DND-41 (cell line): ENCODE results near the gene TSNAX.

Experiments
- EZH2 ChIP-seq: IDR thresholded peaks from 3 replicates; pipeline ENCODE4 v1.6.1; 2012; ENCODE audit warnings: borderline replicate concordance, low read depth, mild to moderate bottlenecking, moderate library complexity, low read length, inconsistent platforms; ENCODE audit not compliant: severe bottlenecking
- TF ChIP-seq, protein P1 (sequence below): IDR thresholded peaks from 2 replicates; pipeline ENCODE4 v1.5.1; 2012; ENCODE audit warnings: borderline replicate concordance, low read length, moderate library complexity, mild to moderate bottlenecking; ENCODE audit not compliant: poor library complexity, severe bottlenecking; ENCODE audit errors: extremely low read depth

DNA sequence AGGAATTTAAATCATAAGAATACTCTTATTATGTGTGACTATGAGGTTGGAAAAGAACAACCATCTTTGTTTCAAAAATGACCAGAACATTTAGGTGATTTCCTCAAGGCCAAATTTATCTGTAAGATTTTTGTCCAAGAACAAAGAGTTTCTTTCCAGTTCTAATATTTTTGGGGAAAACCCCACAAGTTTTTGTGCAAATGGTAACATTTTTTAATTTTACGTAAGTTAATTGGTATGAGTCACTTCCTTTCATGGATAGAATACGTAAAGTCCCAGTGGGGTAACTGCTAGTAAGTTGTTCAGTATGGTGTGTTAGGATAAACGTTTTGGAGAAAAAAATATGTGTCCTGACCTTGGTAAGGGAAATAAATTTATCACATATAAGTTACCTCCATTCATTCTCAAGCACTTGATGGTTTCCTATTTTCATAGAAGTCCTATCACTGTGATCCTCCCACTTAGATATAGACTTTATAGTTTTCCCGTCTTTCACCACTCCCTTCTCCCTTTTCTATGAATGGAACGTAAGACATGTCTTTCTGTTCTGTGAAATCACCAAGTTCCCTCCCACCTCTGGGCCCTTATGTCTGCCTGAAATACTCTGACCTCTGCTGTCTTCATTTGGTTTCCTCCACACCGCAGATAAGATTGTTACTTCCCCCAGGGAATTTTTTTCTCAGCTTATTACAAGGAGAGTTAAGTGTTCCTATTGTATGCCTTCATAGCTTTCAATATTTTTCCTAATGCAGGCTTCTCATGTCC is 34.9 kb upstream of the TSNAX start:
- TF ChIP-seq, protein P1, sequence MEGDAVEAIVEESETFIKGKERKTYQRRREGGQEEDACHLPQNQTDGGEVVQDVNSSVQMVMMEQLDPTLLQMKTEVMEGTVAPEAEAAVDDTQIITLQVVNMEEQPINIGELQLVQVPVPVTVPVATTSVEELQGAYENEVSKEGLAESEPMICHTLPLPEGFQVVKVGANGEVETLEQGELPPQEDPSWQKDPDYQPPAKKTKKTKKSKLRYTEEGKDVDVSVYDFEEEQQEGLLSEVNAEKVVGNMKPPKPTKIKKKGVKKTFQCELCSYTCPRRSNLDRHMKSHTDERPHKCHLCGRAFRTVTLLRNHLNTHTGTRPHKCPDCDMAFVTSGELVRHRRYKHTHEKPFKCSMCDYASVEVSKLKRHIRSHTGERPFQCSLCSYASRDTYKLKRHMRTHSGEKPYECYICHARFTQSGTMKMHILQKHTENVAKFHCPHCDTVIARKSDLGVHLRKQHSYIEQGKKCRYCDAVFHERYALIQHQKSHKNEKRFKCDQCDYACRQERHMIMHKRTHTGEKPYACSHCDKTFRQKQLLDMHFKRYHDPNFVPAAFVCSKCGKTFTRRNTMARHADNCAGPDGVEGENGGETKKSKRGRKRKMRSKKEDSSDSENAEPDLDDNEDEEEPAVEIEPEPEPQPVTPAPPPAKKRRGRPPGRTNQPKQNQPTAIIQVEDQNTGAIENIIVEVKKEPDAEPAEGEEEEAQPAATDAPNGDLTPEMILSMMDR: no peak
- TF ChIP-seq EZH2: no peak
